Cardiac fibroblast (primary cell): ENCODE measurements around the gene CLEC20A.

ENCODE experiments used
- DNase-seq, 2 donors: peaks; one replicate each; pipeline versions ENCODE4 v3.0.0 to v3.0.0-alpha.2; 2010; ENCODE audit warnings: low read depth in 2 of 2
- H3K4me3 ChIP-seq, 2 donors: replicated peaks in 1 of 2; 1 replicate in 1 of 2; 2 replicates in 1 of 2; pipeline ENCODE4 v1.5.1; 2011; ENCODE audit warnings: low read depth in 2 of 2, low read length in 2 of 2, mild to moderate bottlenecking in 2 of 2, moderate library complexity in 1 of 2
- TF ChIP-seq, protein P1 (sequence below): IDR thresholded peaks from one replicate; pipeline ENCODE4 v1.5.1; 2011; ENCODE audit warnings: low read depth, mild to moderate bottlenecking, low read length, inconsistent platforms

The CLEC20A gene

GRCh38 chr1:178467837-178468236 is 28.9 kb downstream of the CLEC20A start:
- TF ChIP-seq, protein P1, sequence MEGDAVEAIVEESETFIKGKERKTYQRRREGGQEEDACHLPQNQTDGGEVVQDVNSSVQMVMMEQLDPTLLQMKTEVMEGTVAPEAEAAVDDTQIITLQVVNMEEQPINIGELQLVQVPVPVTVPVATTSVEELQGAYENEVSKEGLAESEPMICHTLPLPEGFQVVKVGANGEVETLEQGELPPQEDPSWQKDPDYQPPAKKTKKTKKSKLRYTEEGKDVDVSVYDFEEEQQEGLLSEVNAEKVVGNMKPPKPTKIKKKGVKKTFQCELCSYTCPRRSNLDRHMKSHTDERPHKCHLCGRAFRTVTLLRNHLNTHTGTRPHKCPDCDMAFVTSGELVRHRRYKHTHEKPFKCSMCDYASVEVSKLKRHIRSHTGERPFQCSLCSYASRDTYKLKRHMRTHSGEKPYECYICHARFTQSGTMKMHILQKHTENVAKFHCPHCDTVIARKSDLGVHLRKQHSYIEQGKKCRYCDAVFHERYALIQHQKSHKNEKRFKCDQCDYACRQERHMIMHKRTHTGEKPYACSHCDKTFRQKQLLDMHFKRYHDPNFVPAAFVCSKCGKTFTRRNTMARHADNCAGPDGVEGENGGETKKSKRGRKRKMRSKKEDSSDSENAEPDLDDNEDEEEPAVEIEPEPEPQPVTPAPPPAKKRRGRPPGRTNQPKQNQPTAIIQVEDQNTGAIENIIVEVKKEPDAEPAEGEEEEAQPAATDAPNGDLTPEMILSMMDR = no peak
- DNase-seq = no peak
- H3K4me3 ChIP-seq = no peak overlapping the region

- TF ChIP-seq, protein P1 = no peak
- H3K4me3 ChIP-seq = no peak overlapping the region
- peak; percentile 38 to 80 for DNase-seq
Observed at GRCh38 chr1:178465011-178465410, 31.8 kb downstream of the CLEC20A start.

DNA sequence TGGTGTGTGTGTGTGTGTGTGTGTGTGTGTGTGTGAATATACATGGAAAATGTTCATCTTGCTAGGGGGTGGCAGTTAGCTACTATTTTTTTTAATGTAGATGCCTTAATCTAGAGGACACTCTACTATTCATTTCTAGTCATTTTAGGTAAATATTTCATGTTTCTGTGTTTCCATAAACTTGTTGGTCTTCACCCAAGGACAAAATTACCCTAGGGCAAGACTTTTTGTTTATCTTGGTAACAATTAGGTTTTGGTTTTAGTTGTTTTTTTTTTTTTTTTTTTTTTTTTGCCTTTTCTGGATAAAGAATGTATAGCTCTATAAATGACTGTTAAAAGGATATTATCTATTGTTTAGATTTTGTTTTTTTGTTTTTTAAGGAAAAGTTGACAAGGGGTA is 32.2 kb downstream of the CLEC20A start:
- TF ChIP-seq, protein P1 = no peak
- no peak overlapping the region for H3K4me3 ChIP-seq
- DNase-seq = no peak

- TF ChIP-seq, protein P1 = no peak
- no peak overlapping the region for H3K4me3 ChIP-seq
- DNase-seq = no peak
Observed at GRCh38 chr1:178464141-178464540, 32.6 kb downstream of the CLEC20A start.

- TF ChIP-seq, protein P1 = no peak
- no peak for DNase-seq
- H3K4me3 ChIP-seq = no peak overlapping the region
Observed at GRCh38 chr1:178461701-178462100, 35.1 kb downstream of the CLEC20A start.

DNA sequence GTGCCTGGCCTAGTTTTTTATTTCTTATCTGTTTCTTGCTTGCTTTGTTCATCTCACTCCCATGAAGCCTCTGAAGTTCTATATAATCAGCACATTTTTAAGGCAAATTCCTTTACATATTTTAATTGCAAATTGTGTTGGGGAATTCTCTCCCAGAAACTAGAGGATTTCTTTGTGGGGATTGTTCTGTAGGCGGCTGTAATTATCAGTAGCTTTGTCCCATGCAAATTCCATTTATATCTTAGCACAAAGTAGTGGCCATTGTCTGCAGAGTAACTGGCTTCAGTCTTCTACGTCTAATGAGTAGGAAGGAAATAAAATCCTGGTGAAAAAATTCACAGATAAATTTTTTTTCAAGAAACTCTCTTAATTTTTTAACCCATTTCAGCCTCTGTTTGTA is 35.7 kb downstream of the CLEC20A start:
- H3K4me3 ChIP-seq = no peak overlapping the region
- DNase-seq = no peak
- TF ChIP-seq, protein P1 = no peak

DNA sequence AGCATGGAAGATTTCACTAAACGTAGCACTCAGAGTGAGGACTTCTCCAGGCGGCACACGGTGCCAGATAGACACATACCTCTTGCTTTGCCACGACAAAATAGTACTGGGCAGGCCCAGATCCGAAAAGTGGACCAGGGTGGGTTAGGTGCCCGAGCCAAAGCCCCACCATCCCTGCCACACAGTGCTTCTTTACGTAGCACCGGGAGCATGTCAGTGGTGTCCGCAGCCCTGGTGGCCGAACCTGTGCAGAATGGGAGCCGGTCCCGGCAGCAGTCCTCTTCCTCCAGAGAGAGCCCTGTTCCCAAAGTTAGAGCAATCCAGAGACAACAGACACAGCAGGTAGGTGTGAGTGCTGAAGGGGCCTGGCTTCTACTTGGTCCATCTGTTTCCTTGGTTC is 38.6 kb downstream of the CLEC20A start:
- DNase-seq = no peak
- no peak overlapping the region for H3K4me3 ChIP-seq
- TF ChIP-seq, protein P1 = no peak
